HG03520 (cell line): ENCODE measurements around the gene RAB34.
"Not testable (repeated sequence)": the region's sequence is repeated elsewhere in the genome, so short reads cannot be mapped to it uniquely, and the experiment has no call there.

Source experiments
- ATAC-seq: cut with Tn5 transposase; IDR thresholded peaks from one replicate; pipeline ENCODE4 v1.9.1; 2021; ENCODE audit warnings: mild to moderate bottlenecking, moderate library complexity; ENCODE audit not compliant: unreplicated experiment

Gene RAB34

DNA sequence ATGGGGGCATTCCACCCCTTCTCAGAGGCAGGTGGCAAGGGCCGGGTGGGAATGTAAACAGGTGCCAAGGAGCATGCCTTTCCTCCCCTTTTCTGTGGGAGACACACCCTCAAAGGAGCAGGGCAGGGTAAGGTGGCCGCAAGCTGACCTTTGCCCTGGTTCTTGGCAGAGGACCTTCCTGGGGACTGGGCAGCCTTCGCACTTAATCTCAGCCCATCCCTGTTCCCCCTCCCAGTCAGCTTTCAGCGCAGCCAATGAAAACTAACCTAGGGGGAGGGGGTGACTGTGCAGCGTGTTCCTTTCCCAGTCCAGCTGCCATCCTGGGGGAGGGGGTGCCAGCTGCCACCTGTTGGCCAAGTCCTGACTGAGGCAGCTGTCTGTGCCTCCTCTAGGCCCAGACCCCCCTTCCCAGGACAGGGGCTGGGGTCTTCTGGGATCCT, 29.0 kb upstream of the RAB34 start:
- ATAC-seq = no peak

DNA sequence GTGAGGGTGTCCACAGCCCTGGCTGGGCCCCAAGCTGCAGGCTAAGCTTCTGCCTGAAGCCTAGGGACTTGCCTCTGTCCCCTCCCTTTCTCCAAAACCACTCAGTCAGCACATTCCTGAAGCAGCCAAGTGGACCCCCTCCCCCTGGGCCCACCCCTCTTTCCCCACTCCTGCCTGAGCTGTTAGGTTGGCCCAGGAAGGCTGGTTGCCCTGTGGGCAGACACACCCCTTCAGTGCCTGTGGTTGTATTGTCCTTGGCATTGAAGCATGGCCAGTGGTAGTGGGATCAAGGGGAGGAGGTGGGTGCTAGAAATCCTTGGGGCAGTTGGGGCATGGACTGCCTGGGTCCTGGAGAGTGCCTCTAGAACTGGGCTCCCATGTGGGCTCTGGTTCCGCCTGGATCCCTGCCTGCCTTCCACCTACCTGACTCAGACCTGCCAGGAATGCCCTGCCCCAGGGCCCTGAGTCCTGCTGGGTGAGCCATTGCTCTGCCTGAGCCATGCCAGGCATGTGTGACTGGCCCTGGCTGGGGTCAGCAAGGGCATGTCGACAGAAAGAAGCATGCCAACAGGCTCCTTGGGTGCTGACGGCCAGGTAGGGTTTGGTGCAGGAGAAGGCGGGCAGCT, 28.2 kb upstream of the RAB34 start:
- no peak for ATAC-seq

DNA sequence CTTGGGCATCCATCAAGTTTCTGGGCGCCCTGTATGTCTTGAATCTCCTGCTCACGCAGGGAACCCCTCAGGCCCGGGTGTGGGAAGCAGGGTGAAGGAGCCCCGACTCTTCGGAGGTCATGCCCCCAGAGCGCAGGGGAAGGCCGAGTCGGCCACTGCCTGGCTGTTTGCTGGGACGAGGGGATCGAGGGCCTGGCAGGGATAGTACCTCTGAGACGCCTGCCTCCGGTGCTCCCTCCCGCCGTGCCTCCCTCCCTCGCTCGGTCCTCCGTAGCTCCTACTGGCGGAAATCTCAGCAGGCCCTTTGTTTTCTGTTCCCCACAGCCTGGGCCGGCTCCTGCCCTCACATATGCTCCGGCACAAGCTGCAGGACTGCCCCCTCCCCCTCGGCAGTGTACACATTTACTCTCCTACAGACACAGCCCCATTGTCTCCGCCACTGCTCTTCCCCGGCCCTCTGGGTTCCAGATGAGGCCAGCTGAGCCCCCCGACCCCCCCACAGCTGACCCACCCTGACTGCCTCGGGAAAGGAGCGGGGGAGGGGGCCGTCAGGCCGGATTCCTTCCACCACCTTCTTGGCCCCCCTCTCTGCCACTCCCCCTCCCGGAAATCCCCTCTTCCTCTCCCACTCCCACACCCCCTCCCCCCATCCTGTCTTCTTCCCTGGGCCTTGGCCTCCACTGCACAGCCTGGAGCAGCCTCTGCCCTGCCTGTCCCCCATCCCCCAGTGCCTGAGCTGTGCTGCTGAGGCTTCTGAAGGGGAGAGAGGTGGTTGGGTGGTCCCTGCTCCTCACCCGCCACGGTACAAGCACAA, 27.5 kb upstream of the RAB34 start:
- no peak for ATAC-seq

DNA sequence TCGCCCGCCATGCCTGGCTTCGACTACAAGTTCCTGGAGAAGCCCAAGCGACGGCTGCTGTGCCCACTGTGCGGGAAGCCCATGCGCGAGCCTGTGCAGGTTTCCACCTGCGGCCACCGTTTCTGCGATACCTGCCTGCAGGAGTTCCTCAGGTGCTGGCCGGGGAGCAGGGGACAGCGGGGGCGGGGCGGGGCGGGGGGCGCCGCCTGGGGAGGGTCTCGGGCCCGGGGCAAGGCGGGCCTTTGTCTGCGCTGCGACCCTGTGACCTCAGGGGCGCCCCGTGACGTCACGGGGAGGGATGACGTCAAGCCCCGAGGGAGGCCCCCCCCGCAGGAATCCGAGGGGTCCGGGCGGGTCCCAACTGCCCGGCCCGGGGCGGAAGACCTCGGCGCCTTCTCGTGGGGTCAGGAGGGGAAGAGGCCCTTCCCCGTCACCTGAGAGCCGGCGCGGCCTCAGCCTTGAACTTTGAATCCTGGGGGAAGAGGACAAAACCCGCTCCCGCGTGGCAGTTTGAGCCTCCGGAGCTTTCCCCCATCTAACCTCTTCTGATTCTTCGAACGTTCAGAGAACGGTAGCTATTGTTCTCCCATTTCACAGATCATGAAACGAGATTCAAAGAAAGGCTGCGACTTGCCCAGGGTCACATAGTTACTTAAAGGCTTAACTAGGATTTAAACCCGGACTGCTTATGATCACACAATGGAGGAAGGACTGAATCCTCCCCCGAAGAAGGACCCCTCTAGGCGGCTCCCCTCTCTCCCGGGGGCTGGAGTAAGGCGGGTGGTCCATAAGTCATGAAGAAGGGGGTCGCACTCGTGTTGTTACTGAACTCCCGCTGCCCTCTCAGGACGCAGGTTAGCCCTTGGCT, 26.7 kb upstream of the RAB34 start:
- peak; percentile 13 for ATAC-seq

DNA sequence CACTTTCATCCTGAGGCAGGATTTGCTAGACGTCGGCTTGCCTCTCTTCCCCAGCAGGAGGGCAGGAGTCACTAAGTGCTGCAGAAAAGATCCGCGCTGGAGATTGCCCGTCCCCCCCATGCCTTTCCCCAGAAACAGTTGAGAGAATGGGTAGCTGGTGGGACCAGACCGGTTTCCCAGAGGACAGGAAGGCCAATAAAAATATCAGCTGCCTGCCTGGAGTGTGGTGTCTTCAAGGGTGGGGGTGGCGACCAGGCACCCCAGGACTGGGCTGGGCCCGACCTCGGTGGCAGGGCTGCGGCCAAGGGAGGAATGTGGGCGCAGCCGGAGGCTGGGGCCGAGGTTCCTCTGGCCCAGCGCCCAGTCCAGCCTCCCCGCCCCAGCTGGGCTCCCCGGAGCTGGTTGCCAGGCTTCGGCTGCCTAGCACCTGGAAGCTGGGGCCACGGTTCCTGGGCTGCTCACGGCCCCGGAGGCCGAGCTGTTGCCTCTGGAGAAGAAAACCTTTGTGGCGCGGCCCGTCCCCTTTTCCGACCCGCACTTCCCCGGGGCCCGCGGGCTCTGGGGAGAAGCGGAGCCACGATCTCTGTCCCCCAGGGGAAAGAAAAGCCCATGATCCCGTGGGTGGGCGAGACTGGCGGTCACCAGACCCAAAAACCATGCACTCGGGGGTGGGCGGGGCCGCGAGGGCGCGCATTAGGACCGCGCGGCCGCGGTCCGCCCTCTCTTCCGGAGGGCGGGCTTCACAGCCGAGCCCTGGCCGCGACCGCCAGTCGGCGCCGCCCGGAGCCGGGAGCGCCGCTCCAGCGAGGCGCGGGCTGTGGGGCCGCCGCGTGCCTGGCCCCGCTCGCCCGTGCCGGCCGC, 25.8 kb upstream of the RAB34 start, which contains the start of gene TRAF4:
Gene TRAF4 (plus strand): TSS at position 769 of the 861 bp plus-strand sequence. CDS start 102 bp downstream, outside the sequence.
- peak; percentile 46 for ATAC-seq

DNA sequence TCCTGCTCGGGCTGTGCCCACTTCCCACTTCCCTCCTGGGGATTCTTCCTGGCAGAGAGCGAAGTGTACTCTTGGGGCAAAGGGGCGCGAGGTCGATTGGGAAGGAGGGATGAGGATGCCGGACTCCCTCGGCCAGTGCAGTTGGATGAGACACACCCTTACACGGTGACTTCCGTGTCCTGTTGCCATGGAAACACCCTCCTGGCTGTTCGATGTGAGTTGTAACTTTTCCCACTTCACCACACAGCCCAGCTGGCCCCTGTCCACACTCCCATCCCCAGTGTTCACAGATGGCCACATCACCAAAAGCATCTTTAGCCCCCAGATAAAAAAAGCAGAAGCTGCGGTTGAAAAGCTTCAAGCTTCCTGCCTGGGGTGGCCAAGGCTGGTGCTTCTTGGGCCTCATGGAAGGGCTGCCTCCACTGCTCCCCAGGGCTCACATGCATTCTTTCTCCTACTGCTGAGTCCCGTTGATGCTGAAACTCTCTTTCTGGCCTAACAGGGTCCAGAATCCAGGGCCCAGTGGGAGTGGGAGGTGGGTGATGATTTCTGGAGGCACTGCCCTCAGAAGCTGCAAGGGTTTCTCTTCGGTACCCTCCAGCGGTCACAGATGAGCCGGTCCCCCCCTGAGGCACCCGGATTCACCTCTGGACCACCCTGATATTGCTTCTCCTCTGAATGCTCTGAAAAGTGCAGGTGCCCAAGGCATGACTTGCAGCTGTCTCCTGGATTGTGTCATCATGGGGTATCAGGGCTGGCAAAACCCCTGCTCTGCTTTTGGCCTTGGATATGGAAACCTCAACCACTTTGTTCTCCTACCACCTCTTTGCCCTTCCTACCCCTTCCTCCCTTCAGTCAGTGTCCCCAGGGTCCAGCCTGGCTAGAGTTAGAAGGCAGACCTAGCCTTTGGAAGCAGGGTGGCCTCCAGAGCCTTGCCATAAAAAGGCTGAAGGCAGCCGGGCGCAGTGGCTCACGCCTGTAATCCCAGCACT, 24.0 kb upstream of the RAB34 start:
- ATAC-seq = no peak

DNA sequence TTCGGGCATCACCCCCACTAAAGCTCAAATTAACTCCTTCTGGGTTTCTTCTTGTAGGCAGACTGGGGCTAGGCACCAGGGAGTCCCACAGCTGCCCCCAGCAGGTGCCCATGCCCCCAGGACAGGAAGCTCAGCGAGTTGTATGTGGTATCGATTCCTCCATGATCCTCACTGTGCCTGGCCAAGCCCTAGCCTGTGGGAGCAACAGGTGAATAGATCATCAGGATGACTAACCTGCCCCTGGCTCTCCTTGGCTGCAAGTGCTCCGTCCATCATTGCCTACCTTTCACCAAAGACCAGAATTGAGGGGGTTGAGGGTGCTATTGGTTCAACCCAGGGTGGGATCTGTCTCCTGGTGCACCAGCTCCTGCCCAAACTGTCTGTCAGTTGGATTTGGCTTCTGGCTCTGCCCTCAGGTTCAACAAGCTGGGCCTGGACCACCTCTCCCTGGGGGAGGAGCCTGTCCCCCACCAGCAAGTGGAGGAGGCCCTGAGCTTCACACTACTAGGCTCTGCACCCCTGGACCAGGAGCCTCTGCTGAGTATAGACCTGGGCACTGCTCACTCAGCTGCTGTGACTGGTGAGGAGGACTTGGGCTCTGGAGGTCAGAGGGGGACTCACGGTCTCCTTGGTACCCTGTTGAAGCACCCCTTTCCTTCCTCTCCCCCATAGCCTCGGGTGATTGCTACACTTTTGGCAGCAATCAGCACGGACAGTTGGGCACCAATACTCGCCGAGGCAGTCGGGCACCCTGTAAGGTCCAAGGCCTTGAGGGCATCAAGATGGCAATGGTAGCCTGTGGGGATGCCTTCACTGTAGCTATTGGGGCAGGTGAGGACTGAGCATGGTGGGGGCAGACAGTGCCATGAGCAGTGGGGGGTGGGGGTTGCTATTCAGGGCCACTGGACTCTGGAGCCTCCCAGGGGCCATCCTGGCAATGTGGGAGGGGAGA, 23.0 kb upstream of the RAB34 start:
- no peak for ATAC-seq

DNA sequence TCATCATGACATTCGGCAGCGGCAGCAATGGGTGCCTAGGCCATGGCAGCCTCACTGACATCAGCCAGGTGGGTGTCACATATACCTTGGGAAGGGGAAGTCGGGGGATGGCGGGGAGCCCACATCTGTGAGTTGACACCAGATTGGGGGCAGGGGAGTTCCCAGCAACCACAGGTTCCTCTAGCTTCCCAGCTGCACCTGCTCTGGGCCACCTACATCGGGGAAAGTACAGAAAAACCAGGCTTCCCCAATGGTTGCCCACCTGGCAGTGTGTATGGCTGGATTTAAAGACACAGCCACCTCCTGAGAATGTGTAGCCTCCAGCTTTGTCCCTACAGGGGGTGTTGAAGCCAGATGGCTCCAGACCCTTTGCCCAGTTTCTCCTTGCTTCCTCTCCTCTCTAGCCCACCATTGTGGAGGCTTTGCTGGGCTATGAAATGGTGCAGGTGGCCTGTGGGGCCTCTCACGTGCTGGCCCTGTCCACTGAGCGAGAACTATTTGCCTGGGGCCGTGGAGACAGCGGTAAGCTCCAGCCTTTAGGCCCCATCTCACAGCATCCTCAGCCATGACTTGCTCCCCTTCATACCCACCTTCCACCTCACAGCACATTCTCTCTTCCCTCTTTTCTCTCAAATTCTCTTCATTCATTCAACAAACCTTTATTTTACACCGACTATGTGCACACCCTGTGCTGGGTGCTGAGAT, 21.2 kb upstream of the RAB34 start:
- ATAC-seq = no peak

DNA sequence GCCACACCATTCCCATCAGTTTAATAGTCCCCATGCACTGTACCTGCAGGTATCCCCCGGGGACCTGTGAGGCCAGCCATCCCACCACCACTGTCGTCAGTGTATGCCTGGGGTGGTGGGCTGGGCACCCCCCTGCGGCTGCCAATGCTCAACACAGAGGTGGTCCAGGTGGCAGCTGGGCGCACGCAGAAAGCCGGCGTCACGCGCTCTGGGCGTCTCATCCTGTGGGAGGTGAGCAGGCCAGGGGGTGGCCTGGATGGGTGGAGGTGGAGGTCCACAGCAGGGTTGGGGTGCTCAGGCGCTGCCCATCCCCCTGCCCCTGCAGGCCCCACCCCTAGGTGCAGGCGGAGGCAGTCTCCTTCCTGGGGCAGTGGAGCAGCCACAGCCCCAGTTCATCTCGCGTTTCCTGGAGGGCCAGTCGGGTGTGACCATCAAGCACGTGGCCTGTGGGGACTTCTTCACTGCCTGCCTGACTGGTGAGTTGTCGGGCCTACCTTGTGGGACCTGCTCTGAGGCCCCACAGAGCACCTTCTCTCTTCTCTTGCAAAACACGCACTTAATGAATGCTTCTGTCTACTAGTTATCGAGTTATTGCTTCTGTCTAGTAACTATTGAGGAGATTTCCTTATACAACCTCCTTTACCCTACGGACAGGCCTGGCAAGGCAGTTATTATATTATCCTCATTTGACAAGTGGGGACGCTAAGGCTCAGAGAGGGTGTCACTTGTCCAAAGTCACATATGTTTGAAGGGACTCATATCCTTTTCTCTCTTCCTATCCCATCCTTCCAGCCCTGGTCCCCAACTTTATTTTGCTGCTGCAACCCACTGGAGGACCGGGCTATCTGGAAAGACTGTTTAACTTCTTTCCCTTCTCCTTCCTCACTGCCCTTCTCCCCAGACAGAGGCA, 20.4 kb upstream of the RAB34 start:
- peak; percentile 58 for ATAC-seq

DNA sequence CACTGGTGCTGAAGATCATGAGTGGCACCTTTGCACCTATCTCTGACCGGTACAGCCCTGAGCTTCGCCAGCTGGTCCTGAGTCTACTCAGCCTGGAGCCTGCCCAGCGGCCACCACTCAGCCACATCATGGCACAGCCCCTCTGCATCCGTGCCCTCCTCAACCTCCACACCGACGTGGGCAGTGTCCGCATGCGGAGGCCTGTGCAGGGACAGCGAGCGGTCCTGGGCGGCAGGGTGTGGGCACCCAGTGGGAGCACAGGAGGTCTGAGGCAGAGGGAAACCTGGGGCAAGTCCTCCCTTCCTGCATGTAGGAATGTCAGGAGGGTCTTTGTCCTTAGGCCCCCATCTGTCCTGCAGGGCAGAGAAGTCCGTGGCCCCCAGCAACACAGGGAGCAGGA, 19.6 kb upstream of the RAB34 start:
- no peak for ATAC-seq

DNA sequence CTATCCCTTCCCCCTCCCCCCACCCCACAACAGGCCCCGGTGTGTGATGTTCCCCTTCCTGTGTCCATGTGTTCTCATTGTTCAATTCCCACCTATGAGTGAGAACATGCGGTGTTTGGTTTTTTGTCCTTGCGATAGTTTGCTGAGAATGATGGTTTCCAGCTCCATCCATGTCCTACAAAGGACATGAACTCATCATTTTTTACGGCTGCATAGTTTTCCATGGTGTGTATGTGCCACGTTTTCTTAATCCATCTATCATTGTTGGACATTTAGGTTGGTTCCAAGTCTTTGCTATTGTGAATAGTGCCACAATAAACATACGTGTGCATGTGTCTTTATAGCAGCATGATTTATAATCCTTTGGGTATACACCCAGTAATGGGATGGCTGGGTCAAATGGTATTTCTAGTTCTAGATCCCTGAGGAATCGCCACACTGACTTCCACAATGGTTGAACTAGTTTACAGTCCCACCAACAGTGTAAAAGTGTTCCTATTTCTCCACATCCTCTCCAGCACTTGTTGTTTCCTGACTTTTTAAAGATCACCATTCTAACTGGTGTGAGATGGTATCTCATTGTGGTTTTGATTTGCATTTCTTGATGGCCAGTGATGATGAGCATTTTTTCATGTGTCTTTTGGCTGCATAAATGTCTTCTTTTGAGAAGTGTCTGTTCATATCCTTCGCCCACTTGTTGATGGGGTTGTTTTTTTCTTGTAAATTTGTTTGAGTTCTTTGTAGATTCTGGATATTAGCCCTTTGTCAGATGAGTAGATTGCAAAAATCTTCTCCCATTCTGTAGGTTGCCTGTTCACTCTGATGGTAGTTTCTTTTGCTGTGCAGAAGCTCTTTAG, 18.5 kb upstream of the RAB34 start:
- ATAC-seq = not testable (repeated sequence)

DNA sequence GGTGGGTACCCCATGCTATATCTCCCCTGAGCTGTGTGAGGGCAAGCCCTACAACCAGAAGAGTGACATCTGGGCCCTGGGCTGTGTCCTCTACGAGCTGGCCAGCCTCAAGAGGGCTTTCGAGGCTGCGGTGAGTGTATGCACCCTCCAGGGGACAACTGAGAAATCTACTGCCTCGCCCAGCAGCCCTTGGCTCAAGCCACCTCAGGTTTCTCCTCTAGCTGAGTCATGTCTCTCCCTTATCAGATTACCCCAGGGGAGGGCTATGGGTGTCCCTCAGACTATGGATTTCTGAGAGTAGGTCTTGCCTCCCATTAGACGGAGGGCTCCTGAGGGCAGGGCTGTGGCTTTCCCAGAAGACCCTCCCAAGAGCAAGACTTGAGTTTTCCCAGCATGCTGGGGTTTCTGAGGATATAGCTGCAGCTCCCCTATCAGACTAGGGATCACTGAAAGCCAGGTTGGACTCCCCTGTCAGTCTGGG, 17.6 kb upstream of the RAB34 start:
- ATAC-seq = no peak

DNA sequence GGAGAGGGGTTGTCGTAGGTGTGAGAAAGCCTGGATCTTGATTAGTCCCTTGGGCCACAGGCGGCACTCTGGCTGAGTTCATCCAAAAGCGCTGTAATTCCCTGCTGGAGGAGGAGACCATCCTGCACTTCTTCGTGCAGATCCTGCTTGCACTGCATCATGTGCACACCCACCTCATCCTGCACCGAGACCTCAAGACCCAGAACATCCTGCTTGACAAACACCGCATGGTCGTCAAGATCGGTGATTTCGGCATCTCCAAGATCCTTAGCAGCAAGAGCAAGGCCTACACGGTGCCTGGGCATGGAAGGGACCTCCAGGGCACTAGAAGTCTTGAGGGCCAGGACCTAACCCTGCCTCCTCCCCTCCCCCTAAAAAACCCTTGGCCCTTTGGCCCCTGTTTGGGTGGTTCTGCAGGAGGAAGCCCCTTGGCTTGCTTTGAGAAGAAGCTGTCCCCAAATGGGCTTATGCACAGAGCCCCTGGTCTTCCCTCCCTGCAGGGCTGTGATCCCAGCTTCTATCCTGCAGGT, 17.1 kb upstream of the RAB34 start:
- no peak for ATAC-seq

DNA sequence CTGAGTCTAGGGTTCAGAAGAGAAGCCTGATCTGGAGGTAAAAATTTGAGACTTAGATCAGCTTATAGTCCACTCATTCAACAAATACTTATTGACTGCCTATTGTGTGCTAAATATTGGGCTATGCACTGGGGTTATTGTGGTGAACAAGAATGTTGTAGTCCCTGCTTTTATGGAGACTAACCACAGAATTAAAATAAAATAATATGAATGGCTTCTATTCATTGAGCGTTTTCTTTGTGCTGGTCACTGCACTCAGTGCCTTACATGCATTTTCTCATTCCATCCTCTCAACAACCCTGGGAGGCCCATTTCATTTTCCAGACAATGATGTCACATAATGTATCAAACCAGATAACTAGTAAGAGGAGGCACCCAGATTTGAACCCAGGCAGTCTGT, 15.7 kb upstream of the RAB34 start:
- no peak for ATAC-seq

DNA sequence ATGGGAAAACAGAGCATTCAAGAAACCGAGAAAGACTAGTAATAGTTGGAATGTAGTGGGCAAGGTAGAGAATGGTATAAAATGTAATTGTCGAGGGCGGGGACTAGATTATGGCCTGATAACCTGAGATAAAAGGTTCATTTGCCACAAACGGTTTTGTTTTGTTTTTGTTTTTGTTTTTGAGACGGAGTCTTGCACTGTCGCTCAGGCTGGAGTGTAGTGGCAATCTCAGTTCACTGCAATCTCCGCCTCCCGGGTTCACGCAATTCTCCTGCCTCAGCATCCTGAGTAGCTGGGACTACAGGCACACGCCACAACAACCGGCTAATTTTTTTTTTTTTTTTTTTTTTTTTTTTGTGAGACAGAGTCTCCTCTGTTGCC, 12.3 kb upstream of the RAB34 start:
- no peak for ATAC-seq
